Measurements from ENCODE around the gene PNLIPRP2.

Gene PNLIPRP2

DNA sequence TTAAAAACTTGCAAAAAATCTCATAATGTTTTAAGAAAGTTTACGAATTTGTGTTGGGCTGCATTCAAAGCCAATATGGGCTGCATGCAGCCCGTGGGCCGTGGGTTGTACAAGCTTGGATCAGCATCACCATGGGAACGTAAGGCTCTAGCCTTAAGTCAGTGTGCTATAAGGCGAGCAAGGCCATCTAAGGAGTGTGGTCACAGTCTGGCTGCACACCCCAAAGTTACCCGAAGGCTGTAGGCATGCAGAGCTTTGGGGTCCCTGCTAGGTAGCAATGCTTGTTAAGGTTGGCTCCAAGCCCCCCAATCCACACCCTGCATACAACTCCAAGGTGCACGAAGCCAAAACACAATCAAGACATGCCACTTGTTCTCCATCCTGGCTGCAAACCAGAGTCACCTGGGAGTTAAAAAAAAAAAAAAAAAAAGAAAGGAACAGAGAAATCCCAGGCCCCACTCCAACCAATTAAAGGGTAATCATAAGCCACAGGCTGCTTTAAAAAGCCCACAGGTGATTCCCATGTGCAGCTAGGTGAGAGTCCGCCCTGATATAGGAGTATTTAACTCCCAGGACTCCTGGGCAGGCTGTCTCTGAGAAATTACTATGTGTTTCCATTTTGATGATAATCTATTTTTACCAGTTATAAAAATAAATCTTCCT, 8.5 kb upstream of the PNLIPRP2 start:
- no peak for DNase-seq (ENCODE audit: low spot score)

GRCh38 chr10:116613471-116613870, 7.3 kb upstream of the PNLIPRP2 start:
- DNase-seq (ENCODE audit: low spot score), result no peak

GRCh38 chr10:116614796-116615195, 6.0 kb upstream of the PNLIPRP2 start:
- DNase-seq (ENCODE audit: low spot score), result no peak

DNA sequence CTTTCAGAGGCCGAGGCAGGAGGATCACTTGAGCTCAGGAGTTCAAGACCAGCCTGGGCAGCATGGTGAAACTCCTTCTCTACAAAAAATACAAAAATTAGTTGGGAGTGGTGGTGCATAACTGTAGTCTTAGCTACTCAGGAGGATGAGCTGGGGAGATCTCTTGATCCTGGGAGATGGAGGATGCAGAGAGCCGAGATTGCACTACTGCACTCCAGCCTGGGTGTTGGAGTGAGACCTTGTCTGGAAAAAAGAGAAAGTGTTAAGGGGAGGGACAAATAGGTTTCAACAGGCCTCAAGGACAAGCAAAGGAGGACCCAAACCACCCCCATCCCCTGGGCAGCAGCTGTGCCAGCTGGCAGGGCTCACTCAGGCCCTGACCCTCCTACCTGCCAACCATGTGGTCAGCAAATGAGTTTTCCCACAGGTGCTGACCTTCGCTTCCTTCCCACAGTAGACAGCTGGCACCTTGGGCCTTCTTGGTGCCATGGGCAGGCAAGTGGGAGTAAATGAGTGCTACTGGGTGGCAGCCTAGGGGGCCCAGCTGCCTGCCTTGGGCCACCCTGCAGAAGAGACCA, 5.5 kb upstream of the PNLIPRP2 start:
- no peak for DNase-seq (ENCODE audit: low spot score)

DNA sequence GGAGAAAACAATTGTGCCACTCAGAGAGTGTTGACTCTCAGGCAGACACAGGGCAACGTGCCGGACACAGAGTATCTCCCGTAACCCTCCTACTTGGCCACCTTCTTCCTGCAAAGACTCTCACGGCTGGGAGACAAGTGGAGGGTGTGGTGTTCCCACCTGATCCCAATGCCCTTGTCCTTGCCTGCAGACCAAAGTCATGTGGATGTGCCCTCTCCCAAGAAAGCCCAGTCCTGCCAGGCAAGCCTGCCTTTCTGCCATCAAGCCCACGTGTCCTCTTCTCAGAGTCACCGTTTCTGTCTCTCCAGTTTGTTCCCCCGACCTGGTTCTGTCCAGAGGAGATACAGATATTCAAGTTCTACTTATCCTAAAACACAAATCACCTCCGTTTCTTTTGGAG, 723 bp downstream of the PNLIPRP2 start:
- no peak for DNase-seq (ENCODE audit: low spot score)

DNA sequence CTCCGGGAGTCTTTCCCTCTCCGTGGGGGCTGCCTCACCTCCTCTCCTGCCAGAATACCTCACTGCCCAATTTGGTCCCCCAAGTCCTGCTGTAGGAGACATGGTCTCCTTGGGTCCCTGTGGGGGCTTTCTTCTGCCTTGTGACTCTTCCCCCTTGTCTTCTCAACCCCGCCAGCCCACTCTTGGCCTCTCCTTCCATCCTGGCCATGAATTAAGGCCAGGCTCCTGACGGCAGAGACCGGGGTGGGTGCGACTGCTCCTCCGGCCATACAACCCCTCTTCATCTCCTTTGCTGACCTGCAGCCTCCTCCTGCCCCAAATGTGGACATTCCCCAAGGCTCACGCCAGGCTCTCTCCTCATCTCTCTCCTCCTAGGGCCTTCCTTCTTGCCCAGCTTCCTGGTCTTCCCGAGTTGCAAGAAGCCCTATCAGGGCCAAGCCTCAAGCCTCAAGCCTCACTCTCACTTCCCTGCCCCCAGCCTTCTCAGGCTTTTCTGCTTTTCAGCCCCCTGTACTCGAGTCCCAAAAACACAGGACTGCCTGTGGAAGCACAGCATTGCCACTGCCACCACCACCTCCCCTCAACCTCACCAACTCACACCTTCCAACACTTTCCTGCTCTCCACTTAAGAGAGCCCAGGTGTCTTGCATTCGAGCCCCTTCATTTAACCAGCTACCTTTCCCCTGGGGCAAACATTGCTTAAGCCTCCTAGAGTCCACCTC, 1.3 kb downstream of the PNLIPRP2 start:
- DNase-seq (ENCODE audit: low spot score), result no peak

DNA sequence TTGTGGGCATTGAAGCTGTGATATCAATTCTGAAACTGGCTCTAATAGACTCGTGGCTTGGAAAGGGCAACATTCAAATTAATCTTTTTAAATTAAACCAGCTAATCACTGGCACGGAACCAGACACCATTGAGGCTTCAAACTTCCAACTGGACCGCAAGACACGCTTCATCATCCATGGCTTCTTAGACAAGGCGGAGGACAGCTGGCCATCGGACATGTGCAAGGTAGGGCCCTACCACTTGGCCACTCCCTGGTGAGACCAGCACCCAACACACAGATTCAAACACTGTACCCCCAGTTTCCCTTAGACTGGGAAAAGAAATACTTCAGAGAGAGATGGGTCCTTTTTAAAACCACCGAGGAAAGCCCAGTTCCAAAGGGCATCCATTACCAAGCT, 5.1 kb downstream of the PNLIPRP2 start:
- no peak for DNase-seq (ENCODE audit: low spot score)

GRCh38 chr10:116626815-116627214, 6.1 kb downstream of the PNLIPRP2 start:
- no peak for DNase-seq (ENCODE audit: low spot score)

DNA sequence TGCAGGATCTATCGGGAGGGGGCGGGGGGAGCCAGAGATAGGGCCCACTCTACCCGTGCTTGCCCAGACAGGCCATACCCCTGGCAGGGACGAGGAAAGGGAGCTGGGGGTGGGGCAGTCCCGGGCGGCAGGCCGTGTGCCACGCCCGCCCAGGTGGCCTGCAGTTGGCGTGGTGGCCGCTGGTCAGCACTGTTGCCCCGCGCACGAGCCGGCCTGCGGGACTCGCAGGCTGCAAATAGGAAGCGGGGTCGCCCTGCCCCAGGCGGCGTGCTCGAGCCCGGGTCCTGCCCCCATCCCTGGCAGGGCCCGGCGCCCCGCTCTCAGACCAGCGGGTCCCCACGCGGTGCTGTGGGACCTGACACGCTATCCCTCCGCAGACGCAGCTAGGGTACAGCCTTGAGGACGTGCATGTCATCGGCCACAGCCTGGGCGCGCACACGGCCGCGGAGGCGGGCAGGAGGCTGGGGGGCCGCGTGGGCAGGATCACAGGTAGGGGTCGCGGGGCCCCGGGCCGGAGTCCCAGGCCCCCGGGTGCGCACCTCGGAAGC, 6.7 kb downstream of the PNLIPRP2 start:
- DNase-seq (ENCODE audit: low spot score), result peak; percentile 2

- no peak for DNase-seq (ENCODE audit: low spot score)
Measured at GRCh38 chr10:116629340-116629739, 8.6 kb downstream of the PNLIPRP2 start.

DNA sequence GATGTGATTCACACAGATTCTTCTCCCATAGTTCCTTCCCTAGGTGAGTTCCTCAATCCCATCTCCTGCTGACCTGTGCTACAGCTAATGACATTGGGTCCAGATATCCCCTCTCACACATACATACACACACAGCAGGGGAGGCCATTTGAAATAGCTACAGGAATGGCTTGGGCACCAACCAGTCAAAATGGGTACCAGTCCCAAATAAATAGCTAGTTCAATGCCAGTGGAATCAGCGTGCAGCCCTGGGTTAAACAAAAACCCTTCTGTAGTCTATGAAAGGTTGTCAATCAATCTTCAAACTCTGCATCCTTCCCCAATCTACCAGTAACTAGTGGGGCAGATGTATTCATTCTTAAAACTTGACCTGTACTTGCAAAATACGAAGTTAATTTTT, 9.3 kb downstream of the PNLIPRP2 start:
- no peak for DNase-seq (ENCODE audit: low spot score)

DNA sequence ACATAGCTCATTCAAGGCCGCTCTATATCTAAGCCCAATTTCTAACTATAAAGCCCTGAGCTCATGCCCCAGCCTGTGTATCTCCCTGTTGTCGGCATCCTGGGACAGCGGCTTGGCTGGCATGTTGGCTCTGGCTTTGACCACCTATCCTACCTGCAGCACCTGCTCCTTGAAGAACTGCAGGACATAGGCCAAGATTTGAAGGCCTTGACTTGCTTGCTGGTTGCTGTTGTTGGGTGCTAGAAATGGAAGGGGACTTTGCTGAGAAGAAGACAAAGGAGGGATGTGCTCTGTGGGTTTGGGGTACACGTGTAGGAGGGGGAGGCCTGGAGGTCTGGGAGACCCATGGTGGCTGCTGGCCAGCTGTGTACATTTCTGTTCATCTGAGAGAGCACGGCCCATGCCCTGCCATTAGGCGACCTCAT, 11.1 kb downstream of the PNLIPRP2 start:
- DNase-seq (ENCODE audit: low spot score), result no peak

DNA sequence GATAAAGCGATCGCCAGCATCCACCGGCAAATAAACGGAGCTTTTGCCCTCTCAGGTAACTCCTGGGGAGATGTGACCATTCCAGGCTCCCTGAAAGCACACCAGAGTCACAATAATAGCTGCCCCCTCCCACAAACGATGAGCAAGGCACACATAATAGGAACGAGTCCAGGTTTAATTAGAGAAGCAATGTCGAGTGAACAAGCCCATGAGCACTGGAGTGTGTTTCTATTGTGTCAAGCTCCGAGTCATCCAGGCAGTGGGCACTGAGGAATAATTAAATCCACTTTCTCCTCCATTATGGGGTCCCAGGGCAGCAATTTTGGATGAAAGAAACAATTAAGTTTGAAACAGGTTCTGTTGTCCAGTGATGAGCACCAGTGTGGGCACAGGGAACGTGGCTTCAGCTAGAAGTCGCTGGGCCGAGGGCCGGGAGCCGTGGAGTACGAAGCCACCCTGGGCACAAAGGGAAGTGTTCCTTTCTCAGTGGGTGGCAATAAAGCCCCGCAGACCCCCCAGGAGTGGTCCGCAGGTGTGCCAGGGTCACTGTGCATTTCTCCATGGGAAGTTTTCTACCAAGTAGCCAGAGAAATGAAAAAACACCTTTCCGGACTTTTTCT, 12.0 kb downstream of the PNLIPRP2 start:
- DNase-seq (ENCODE audit: low spot score), result no peak

- no peak for DNase-seq (ENCODE audit: low spot score)
Measured at GRCh38 chr10:116633216-116633600, 12.5 kb downstream of the PNLIPRP2 start.

DNA sequence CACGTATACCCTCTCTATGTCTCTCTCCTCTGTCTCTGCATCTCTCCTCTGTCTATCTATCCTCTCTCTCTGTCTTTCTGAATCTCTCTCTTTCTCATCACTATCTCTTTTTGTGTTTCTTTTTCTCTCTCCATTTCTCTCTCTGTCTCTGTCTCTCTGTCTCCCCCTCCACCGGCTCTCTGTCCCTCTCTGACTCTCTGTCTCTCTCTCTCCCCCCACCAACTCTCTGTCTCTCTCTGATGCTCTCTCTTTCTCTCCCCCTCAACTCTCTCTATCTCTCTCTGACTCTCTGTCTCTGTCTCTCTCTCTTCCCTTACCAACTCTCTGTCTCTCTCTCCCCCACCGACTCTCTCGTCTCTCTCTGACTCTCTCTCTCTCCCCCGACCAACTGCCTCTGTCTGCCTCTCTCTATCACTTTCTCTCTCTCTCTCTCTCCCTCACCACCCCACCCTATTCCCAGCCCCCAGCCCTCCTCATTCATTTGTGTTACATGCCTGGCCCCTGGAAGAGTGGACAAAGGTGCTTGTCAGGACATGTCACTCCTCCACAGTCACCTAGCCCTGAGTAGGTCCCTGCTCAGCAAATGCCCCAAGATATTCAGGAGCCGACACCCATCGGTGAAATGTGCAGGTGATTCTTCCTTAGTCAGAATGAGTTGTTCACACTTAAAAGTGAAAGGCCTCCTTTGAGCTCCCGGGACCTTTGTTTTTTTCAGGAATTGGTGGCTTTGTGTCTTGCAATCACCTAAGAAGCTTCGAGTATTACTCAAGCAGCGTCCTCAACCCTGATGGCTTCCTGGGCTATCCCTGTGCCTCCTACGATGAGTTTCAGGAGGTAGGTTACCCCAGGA, 13.6 kb downstream of the PNLIPRP2 start:
- DNase-seq (ENCODE audit: low spot score), result no peak

DNA sequence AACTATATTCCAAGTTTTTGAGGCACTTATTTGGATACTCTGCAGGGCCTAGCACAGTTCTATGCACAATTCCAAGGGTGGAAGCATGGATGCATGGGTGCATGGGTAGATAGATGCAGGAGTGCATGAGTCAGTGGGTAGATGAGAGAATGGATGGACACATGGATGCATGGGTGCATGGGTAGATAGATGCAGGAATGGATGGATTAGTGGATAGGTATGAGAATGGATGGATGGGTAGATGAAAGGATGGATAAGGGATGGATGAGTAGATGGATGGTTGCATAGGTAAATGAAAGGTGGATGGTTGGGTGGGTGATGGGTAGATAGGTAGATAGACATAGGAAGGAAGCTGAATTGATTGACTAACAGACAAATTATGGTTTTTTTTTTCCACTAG, 15.6 kb downstream of the PNLIPRP2 start:
- DNase-seq (ENCODE audit: low spot score), result no peak

- DNase-seq (ENCODE audit: low spot score), result no peak
Measured at GRCh38 chr10:116636976-116637375, 16.2 kb downstream of the PNLIPRP2 start.

DNA sequence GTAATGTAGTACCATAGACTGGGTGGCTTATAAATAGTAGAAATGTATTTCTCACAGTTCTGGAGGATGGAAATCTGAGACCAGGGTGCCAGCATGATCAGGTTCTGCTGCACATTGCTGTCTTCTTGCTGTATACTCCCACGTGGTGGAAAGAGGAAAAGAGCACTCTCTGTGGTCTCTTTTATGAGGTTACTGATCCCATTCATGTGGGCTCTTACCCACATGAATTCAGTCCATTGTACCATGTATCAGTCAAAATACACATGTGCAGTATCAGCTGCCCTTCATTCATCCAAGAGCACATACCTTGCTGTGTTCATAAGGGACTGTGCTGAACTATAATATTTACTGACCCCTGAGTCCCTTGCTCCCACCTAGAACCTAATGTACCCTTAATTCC, 17.1 kb downstream of the PNLIPRP2 start:
- no peak for DNase-seq (ENCODE audit: low spot score)

GRCh38 chr10:116646502-116646901, 25.7 kb downstream of the PNLIPRP2 start:
- DNase-seq (ENCODE audit: low spot score), result no peak

GRCh38 chr10:116648903-116649302, 28.1 kb downstream of the PNLIPRP2 start:
- DNase-seq (ENCODE audit: low spot score), result no peak

GRCh38 chr10:116653885-116654284, 33.1 kb downstream of the PNLIPRP2 start:
- no peak for DNase-seq (ENCODE audit: low spot score)

- no peak for DNase-seq (ENCODE audit: low spot score)
Measured at GRCh38 chr10:116654816-116655215, 34.1 kb downstream of the PNLIPRP2 start.
